ENCODE measurements around the gene RAB11FIP5.

- no peak for TF ChIP-seq CTCF (IDR thresholded peaks at IDR 0.05)
- no peak for TF ChIP-seq POLR2A (IDR thresholded peaks at IDR 0.05)
Observed at GRCh38 chr2:73083886-73084800, 28.6 kb downstream of the RAB11FIP5 start.
